Smooth muscle cell (in vitro differentiated cells): Measurements from ENCODE around the gene FURIN. TPM values are rescaled to one million over a fixed set of nuclear protein-coding genes. Genes with fewer than 3 reads are reported as not detected.
A peak's percentile ranks its signal among the peaks of the same experiment; 100 is the strongest.

Experiments used
- DNase-seq: peaks from one replicate; lab custom pipeline; 2025; ENCODE audit not compliant: unreplicated experiment; lab: John Stamatoyannopoulos, UW
- H2AFZ ChIP-seq: fragments of 200-600 bp; sonication (generic); 2 replicates; pipeline ENCODE4 v1.6.0; 2016; ENCODE audit warnings: antibody characterized with exemption, low read depth, mild to moderate bottlenecking
- H3F3A ChIP-seq: fragments of 200-600 bp; sonication (generic); 2 replicates; pipeline ENCODE4 v1.6.0; 2017; ENCODE audit warnings: antibody characterized with exemption, low read depth
- H3K27ac ChIP-seq: fragments of 200-600 bp; sonication (generic); 2 replicates; pipeline ENCODE4 v1.5.1; 2016; ENCODE audit warnings: low read depth, mild to moderate bottlenecking
- H3K27me3 ChIP-seq: fragments of 200-600 bp; sonication (generic); 2 replicates; pipeline ENCODE4 v1.6.1; 2016; ENCODE audit warnings: low read depth, mild to moderate bottlenecking
- H3K36me3 ChIP-seq: fragments of 200-600 bp; sonication (generic); 2 replicates; pipeline ENCODE4 v1.5.1; 2016; ENCODE audit warnings: low read depth
- H3K4me1 ChIP-seq: fragments of 200-600 bp; sonication (generic); 2 replicates; pipeline ENCODE4 v1.5.1; 2016; ENCODE audit warnings: low read depth
- H3K4me2 ChIP-seq: fragments of 200-600 bp; sonication (generic); 2 replicates; pipeline ENCODE4 v1.6.0; 2016; ENCODE audit warnings: mild to moderate bottlenecking
- H3K4me3 ChIP-seq: fragments of 200-600 bp; sonication (generic); 2 replicates; pipeline ENCODE4 v1.5.1; 2016; ENCODE audit warnings: mild to moderate bottlenecking
- H3K79me2 ChIP-seq: fragments of 200-600 bp; sonication (generic); 2 replicates; pipeline ENCODE4 v1.6.0; 2016; ENCODE audit warnings: low read depth, mild to moderate bottlenecking
- H3K9ac ChIP-seq: fragments of 200-600 bp; sonication (generic); 2 replicates; pipeline ENCODE4 v1.6.0; 2016; ENCODE audit warnings: low read depth
- H3K9me3 ChIP-seq: fragments of 200-600 bp; sonication (generic); replicated peaks from 2 replicates; pipeline ENCODE4 v1.5.1; 2016; ENCODE audit warnings: low read depth
- H4K20me1 ChIP-seq: fragments of 200-600 bp; sonication (generic); 2 replicates; pipeline ENCODE4 v1.6.0; 2016; ENCODE audit warnings: low read depth
- CTCF ChIP-seq: fragments of 200-600 bp; sonication (generic); IDR thresholded peaks from 2 replicates; pipeline ENCODE4 v1.5.1; 2017; ENCODE audit warnings: borderline replicate concordance, mild to moderate bottlenecking, antibody characterized with exemption; ENCODE audit not compliant: insufficient read depth, poor library complexity, severe bottlenecking
- WGBS: methylation state at CpG from one replicate; pipeline ENCODE4 v1.1.7; 2016; ENCODE audit warnings: low lambda C conversion rate; 5-methylcytosine and 5-hydroxymethylcytosine counted together
- polyA plus RNA-seq: library from polyadenylated mRNA; unstranded; fragments of >200 nt; fragmentation: Nextera tagmentation; extraction: Ambion mirVana; gene quantifications from 2 replicates; pipeline ENCODE4 v1.2.1, GENCODE V29; 2016
- total RNA-seq: library from RNA; depleted of rRNA; stranded (reverse); fragments of >200 nt; gene quantifications from 2 replicates; pipeline ENCODE4 v1.2.3, GENCODE V29; 2014

The FURIN gene
- total and polyA plus RNA-seq, 2 experiments from 2014 or later, result 66.0 to 113 TPM

- Histone ChIP-seq H3K27me3 (no peaks in the 10 kb centered on the region), H4K20me1 (no peaks in the 10 kb centered on the region), H3K9ac (no peak overlapping the region), H2AFZ (no peak overlapping the region), H3K4me2 (no peak overlapping the region), H3K4me3 (no peak overlapping the region), H3K79me2 (no peaks in the 10 kb centered on the region), H3K9me3 (no peaks in the 10 kb centered on the region), H3K4me1 (peaks cover 8% of the 10 kb centered on the region), H3K27ac (no peak overlapping the region), H3K36me3 (no peaks in the 10 kb centered on the region), H3F3A (no peaks in the 10 kb centered on the region)
- DNase-seq, result no peak
- TF ChIP-seq CTCF, result no peak
- 84% methylated on average over 8 of the region's 8 CpGs for WGBS
Observed at GRCh38 chr15:90857883-90858443, 10.4 kb upstream of the FURIN start.

GRCh38 chr15:90859234-90860131, 8.9 kb upstream of the FURIN start:
- Histone ChIP-seq H3K4me2 (peak overlapping the region; percentile 29), H3K4me3 (no peak overlapping the region), H2AFZ (no peak overlapping the region), H3K79me2 (no peaks in the 10 kb centered on the region), H4K20me1 (no peaks in the 10 kb centered on the region), H3K27me3 (no peaks in the 10 kb centered on the region), H3F3A (peaks cover 4% of the 10 kb centered on the region), H3K9ac (no peak overlapping the region), H3K9me3 (no peaks in the 10 kb centered on the region), H3K4me1 (peaks cover 8% of the 10 kb centered on the region), H3K36me3 (no peaks in the 10 kb centered on the region), H3K27ac (peak overlapping the region; percentile 6)
- no peak for TF ChIP-seq CTCF
- no peak for DNase-seq
- WGBS, result 23% methylated on average over 10 of the region's 10 CpGs

- Histone ChIP-seq H3K36me3 (no peaks in the 10 kb centered on the region), H3K9me3 (no peaks in the 10 kb centered on the region), H3K4me1 (peaks cover 8% of the 10 kb centered on the region), H3K4me2 (no peak overlapping the region), H3F3A (peaks cover 5% of the 10 kb centered on the region), H3K27me3 (no peaks in the 10 kb centered on the region), H3K27ac (peak overlapping the region; percentile 6), H2AFZ (no peak overlapping the region), H3K9ac (no peak overlapping the region), H4K20me1 (no peaks in the 10 kb centered on the region), H3K4me3 (no peak overlapping the region), H3K79me2 (no peaks in the 10 kb centered on the region)
- 67% methylated on average over 7 of the region's 7 CpGs for WGBS
- TF ChIP-seq CTCF, result no peak
- no peak for DNase-seq
Observed at GRCh38 chr15:90860450-90860849, 7.9 kb upstream of the FURIN start.
